Activated CD8-positive, alpha-beta memory T cell treated with anti-CD3 and anti-CD28 coated beads, Interleukin-2, amount 50 U/mL, for 1 hour (primary cell): ENCODE data around the gene ERRFI1.

Source experiments
- DNase-seq: peaks from one replicate; pipeline ENCODE4 v3.0.0-alpha.2; 2020; ENCODE audit errors: extremely low read depth

Gene ERRFI1

DNA sequence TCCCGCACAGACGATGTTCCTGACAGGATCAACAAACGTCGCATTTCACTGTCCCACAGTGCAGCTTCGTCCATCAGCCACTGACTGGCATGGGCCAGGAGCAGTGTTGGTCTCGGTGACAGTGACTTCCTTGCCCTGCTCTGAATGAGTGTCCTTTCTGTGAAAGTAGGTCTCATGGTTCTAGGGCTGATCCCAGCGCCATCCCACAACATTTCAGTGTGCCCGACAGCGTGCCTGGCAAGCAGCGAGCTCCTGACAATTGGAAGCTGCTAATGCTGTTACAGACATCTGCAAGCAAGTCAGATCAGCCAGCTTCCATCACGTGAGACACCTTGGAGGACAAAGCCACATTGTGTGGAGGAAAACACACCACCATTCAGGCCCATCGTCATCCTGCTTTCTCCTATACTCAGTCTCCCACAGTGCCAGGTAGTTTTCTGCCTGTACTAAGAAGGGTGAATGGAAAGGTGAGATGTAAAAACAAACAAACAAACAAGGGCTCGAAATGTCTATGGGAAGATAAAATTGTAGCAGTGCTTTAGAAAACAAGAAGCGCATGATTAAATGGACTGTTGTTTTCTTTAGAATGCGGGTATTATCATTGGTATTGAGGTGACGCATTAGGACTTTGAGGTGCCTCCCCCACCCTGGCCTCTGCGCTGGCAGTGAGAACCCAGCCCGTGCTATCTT lies 21.9 kb downstream of the ERRFI1 start:
- no peak for DNase-seq

- no peak for DNase-seq
Observed at GRCh38 chr1:8003438-8004112, 22.5 kb downstream of the ERRFI1 start.

DNA sequence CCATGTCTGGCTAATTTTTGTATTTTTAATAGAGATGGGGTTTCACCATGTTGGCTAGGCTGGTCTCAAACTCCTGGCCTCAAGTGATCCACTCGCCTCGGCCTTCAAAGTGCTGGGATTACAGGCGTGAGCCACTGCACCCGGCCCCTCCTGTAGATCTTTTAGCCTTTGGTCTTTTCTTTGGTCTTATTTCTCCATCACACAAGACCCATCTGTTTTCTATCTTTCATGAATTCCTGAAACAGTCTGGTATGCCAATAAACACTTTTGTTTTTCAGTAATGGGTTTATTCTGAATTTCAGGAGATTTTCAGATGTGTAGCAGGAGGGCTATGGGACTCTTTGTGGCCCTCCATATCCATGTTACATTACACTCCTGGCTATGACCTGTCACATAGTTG lies 23.2 kb downstream of the ERRFI1 start:
- DNase-seq = no peak

GRCh38 chr1:8002329-8002910 lies 23.7 kb downstream of the ERRFI1 start:
- DNase-seq = no peak

- no peak for DNase-seq
Observed at GRCh38 chr1:7995437-7995836, 30.7 kb downstream of the ERRFI1 start.

DNA sequence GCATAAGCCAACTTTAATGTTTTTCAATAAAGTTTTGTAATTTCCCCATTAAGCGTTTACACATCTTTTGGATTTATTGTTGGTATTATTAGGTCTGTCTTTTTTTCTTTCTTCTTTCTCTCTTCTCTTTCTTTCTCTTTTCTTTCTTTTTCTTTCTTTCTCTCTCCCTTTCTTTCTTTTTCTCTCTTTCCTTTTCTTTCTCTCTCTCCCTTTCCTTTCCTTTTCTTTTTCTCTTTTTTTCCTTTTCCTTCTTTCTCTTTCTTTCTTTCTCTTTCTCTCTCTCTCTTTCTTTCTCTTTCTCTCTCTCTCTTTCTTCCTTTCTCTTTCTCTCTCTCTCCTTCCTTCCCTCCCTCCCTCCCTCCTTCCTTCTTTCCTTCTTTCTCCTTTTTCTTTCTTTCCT lies 31.3 kb downstream of the ERRFI1 start:
- no peak for DNase-seq

- no peak for DNase-seq
Observed at GRCh38 chr1:7993593-7994479, 32.3 kb downstream of the ERRFI1 start.

- DNase-seq = no peak
Observed at GRCh38 chr1:7992885-7993284, 33.2 kb downstream of the ERRFI1 start.

GRCh38 chr1:7991504-7992440 lies 34.3 kb downstream of the ERRFI1 start:
- no peak for DNase-seq

- DNase-seq = no peak
Observed at GRCh38 chr1:7989762-7990428, 36.2 kb downstream of the ERRFI1 start.

GRCh38 chr1:7988576-7988975 lies 37.5 kb downstream of the ERRFI1 start:
- no peak for DNase-seq

- no peak for DNase-seq
Observed at GRCh38 chr1:7987528-7987927, 38.6 kb downstream of the ERRFI1 start.

GRCh38 chr1:7985851-7986612 lies 40.1 kb downstream of the ERRFI1 start:
- no peak for DNase-seq

DNA sequence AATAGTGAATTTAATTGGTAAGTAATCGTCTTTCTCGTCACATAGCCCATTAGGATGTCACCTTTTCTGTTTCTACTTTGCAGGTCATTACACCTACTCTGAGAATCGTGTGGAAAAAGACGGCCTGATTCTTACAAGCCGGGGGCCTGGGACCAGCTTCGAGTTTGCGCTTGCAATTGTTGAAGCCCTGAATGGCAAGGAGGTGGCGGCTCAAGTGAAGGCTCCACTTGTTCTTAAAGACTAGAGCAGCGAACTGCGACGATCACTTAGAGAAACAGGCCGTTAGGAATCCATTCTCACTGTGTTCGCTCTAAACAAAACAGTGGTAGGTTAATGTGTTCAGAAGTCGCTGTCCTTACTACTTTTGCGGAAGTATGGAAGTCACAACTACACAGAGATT lies 41.3 kb downstream of the ERRFI1 start:
- DNase-seq = no peak

- DNase-seq = no peak
Observed at GRCh38 chr1:7983086-7983778, 42.9 kb downstream of the ERRFI1 start.

DNA sequence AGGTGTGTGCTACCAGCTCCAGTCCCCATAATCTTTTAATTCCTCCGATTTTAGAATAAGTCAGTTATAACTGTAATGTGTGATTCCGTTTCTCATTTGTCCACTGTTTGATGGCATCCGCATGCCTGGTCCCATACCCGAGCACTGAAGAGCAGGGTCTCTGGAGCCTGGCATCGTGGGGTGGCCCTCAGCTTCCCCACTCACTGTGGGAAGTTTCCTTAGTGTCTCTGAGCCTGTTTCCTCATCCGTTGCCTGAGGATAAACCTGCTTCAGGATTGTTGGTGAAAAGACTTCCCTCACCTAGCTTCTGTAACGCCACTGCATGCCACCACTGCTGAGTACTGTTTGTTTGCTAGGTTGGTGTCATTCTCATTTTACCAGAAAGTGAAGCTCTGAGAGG lies 45.1 kb downstream of the ERRFI1 start:
- no peak for DNase-seq

- DNase-seq = no peak
Observed at GRCh38 chr1:7975212-7975865, 50.8 kb downstream of the ERRFI1 start.

GRCh38 chr1:7973086-7973485 lies 53.0 kb downstream of the ERRFI1 start:
- DNase-seq = no peak

- DNase-seq = no peak
Observed at GRCh38 chr1:7972285-7972684, 53.8 kb downstream of the ERRFI1 start.
